Panc1 (cell line): ENCODE measurements around the gene DMRT2.

ENCODE experiments used
- POLR2AphosphoS5 ChIP-seq: IDR thresholded peaks from 2 replicates; pipeline ENCODE4 v1.6.1; 2012; ENCODE audit warnings: mild to moderate bottlenecking, low read depth, low read length, moderate library complexity
- TF ChIP-seq, protein P1 (sequence below): fragments of 450-650 bp; IDR thresholded peaks from 2 replicates; pipeline ENCODE4 v1.5.1; 2017; ENCODE audit warnings: mild to moderate bottlenecking

DNA sequence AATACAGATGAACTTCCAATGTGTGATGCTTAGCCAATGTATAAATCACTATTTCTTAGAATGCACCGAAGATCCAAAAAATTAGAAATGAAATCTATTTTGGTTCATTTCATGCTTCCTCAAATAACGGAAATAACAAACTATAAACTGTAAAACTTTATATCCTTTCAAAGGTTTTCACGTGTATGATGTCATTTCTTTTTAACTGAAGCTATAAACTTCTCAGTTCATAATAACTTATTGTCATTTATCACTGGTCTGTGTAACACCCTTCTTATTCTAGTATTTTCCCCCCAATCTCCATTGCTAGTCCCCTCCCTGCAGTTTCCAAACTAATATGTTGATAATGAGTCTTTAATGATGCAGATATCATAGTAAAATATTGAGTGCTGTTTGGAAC lies 36.4 kb downstream of the DMRT2 start:
- TF ChIP-seq, protein P1, sequence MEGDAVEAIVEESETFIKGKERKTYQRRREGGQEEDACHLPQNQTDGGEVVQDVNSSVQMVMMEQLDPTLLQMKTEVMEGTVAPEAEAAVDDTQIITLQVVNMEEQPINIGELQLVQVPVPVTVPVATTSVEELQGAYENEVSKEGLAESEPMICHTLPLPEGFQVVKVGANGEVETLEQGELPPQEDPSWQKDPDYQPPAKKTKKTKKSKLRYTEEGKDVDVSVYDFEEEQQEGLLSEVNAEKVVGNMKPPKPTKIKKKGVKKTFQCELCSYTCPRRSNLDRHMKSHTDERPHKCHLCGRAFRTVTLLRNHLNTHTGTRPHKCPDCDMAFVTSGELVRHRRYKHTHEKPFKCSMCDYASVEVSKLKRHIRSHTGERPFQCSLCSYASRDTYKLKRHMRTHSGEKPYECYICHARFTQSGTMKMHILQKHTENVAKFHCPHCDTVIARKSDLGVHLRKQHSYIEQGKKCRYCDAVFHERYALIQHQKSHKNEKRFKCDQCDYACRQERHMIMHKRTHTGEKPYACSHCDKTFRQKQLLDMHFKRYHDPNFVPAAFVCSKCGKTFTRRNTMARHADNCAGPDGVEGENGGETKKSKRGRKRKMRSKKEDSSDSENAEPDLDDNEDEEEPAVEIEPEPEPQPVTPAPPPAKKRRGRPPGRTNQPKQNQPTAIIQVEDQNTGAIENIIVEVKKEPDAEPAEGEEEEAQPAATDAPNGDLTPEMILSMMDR: no peak
- no peak for TF ChIP-seq POLR2AphosphoS5
